Measurements from ENCODE around the gene TMEM123.

DNA sequence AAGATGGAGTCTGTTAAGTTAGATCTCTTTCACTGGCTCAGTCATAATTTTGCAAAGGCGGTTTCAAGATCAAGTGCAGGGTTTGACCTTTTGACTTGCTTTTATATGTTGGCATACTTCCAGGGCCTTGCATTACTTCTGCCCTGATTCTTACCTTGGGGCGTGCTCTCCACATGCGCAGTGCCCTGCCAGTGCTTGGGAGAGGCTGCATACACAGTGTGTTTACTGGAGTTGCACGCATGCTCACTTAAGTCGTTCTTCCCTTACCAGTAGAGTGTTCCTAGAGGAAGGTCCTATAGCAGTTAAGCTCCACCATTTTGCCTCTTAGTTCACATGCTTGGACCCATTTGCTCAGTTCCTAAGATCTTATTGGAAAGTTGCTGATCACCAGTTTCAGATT, 21.0 kb upstream of the TMEM123 start:
- TF ChIP-seq POLR2A (IDR thresholded peaks at IDR 0.05) = no peak
- TF ChIP-seq POLR2AphosphoS5 (IDR thresholded peaks at IDR 0.05) = no peak
- TF ChIP-seq, protein P1, sequence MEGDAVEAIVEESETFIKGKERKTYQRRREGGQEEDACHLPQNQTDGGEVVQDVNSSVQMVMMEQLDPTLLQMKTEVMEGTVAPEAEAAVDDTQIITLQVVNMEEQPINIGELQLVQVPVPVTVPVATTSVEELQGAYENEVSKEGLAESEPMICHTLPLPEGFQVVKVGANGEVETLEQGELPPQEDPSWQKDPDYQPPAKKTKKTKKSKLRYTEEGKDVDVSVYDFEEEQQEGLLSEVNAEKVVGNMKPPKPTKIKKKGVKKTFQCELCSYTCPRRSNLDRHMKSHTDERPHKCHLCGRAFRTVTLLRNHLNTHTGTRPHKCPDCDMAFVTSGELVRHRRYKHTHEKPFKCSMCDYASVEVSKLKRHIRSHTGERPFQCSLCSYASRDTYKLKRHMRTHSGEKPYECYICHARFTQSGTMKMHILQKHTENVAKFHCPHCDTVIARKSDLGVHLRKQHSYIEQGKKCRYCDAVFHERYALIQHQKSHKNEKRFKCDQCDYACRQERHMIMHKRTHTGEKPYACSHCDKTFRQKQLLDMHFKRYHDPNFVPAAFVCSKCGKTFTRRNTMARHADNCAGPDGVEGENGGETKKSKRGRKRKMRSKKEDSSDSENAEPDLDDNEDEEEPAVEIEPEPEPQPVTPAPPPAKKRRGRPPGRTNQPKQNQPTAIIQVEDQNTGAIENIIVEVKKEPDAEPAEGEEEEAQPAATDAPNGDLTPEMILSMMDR (IDR thresholded peaks at IDR 0.05) = no peak
- TF ChIP-seq EP300 (IDR thresholded peaks at IDR 0.05) = no peak

All from sigmoid colon (tissue), 4 donors.